Muscle of leg (tissue), 11 donors: ENCODE data around the gene SLC23A3. TPM values are rescaled to one million over a fixed set of nuclear protein-coding genes. Genes with fewer than 3 reads are reported as not detected.
"Not testable (repeated sequence)": the region's sequence is repeated elsewhere in the genome, so short reads cannot be mapped to it uniquely, and the experiment has no call there.

ENCODE experiments used
- DNase-seq: peaks from one replicate; pipeline ENCODE4 v3.0.0; 2013
- H3K27ac ChIP-seq: one replicate; pipeline ENCODE4 v1.5.1; 2013; ENCODE audit warnings: mild to moderate bottlenecking, low read length, control low read depth
- H3K27me3 ChIP-seq: one replicate; pipeline ENCODE4 v1.6.1; 2013; ENCODE audit warnings: low read length; ENCODE audit not compliant: control insufficient read depth, insufficient read depth
- H3K36me3 ChIP-seq: one replicate; pipeline ENCODE4 v1.6.1; 2013; ENCODE audit warnings: low read length; ENCODE audit not compliant: control insufficient read depth, insufficient read depth
- H3K4me1 ChIP-seq: one replicate; pipeline ENCODE4 v1.6.1; 2013; ENCODE audit warnings: low read length; ENCODE audit not compliant: control insufficient read depth, insufficient read depth
- H3K4me3 ChIP-seq: one replicate; pipeline ENCODE4 v1.5.1; 2013; ENCODE audit warnings: low read length, control low read depth
- H3K9me3 ChIP-seq: replicated peaks from 2 replicates; pipeline ENCODE4 v1.6.1; 2013; ENCODE audit warnings: low read depth, low read length; ENCODE audit not compliant: control insufficient read depth
- WGBS: methylation state at CpG from one replicate; pipeline ENCODE4 v1.1.5; 2013; ENCODE audit warnings: missing lambda C conversion rate; ENCODE audit not compliant: insufficient coverage; 5-methylcytosine and 5-hydroxymethylcytosine counted together
- polyA plus RNA-seq, 8 donors: library from polyadenylated mRNA; unstranded; fragments of 120-200 nt; gene quantifications; one replicate each; pipeline versions ENCODE4 v1.2.1 to v1.2.3, GENCODE V29; 2013; ENCODE audit warnings: inconsistent platforms in 1 of 8, low replicate concordance in 1 of 8; ENCODE audit not compliant: insufficient read length in 8 of 8, insufficient read depth in 1 of 8
- total RNA-seq: library from RNA; stranded (reverse); fragments of 120-200 nt; gene quantifications from one replicate; pipeline ENCODE4 v1.2.4, GENCODE V29; 2013

SLC23A3 gene
- total and polyA plus RNA-seq, 9 donors = 0.59 to 1.7 (median 0.98) TPM

- Histone ChIP-seq H3K27ac (no peak overlapping the region), H3K4me3 (no peak overlapping the region), H3K36me3 (peaks cover 19% of the 10 kb centered on the region), H3K4me1 (peaks cover 22% of the 10 kb centered on the region), H3K9me3 (no peaks in the 10 kb centered on the region), H3K27me3 (no peaks in the 10 kb centered on the region)
- no CpG with 5 or more reads among the region's 7 CpGs for WGBS
- no peak for DNase-seq
These were observed 34.8 kb upstream of the SLC23A3 start for GRCh38 chr2:219204425-219205164.

GRCh38 chr2:219201331-219201730, 31.5 kb upstream of the SLC23A3 start:
- H3K27me3 ChIP-seq, DNase-seq, H3K36me3 ChIP-seq, H3K27ac ChIP-seq, H3K4me3 ChIP-seq, H3K4me1 ChIP-seq, H3K9me3 ChIP-seq: not testable (repeated sequence)
- 92% methylated on average over 12 of the region's 21 CpGs for WGBS

GRCh38 chr2:219200502-219201326, 30.9 kb upstream of the SLC23A3 start:
- not testable (repeated sequence) for H3K27me3 ChIP-seq, H3K4me1 ChIP-seq, DNase-seq, H3K36me3 ChIP-seq, H3K9me3 ChIP-seq, H3K4me3 ChIP-seq, H3K27ac ChIP-seq
- 72% methylated on average over 17 of the region's 26 CpGs for WGBS

- DNase-seq = no peak
- Histone ChIP-seq H3K27me3 (peaks cover 2% of the 10 kb centered on the region), H3K9me3 (no peaks in the 10 kb centered on the region), H3K4me1 (no peaks in the 10 kb centered on the region), H3K4me3 (no peak overlapping the region), H3K36me3 (no peaks in the 10 kb centered on the region), H3K27ac (no peak overlapping the region)
- WGBS = 87% methylated on average over 5 of the region's 12 CpGs
These were observed 29.8 kb upstream of the SLC23A3 start for GRCh38 chr2:219199470-219200211.

GRCh38 chr2:219198974-219199373, 29.1 kb upstream of the SLC23A3 start:
- WGBS = 78% methylated on average over 4 of the region's 5 CpGs
- Histone ChIP-seq H3K36me3 (no peaks in the 10 kb centered on the region), H3K27ac (no peak overlapping the region), H3K4me1 (no peaks in the 10 kb centered on the region), H3K27me3 (peaks cover 2% of the 10 kb centered on the region), H3K9me3 (no peaks in the 10 kb centered on the region), H3K4me3 (no peak overlapping the region)
- no peak for DNase-seq

- no CpG with 5 or more reads among the region's 1 CpG for WGBS
- Histone ChIP-seq H3K27me3 (peaks cover 2% of the 10 kb centered on the region), H3K27ac (no peak overlapping the region), H3K4me1 (no peaks in the 10 kb centered on the region), H3K36me3 (no peaks in the 10 kb centered on the region), H3K4me3 (no peak overlapping the region), H3K9me3 (no peaks in the 10 kb centered on the region)
- DNase-seq = no peak
These were observed 27.6 kb upstream of the SLC23A3 start for GRCh38 chr2:219197388-219197787.

GRCh38 chr2:219186754-219187456, 17.1 kb upstream of the SLC23A3 start:
- H3K4me3 ChIP-seq = no peak overlapping the region

GRCh38 chr2:219184121-219184520, 14.3 kb upstream of the SLC23A3 start:
- 94% methylated on average over 2 of the region's 2 CpGs for WGBS
- Histone ChIP-seq H3K27me3 (no peaks in the 10 kb centered on the region), H3K27ac (no peak overlapping the region), H3K4me3 (no peak overlapping the region), H3K4me1 (peaks cover 4% of the 10 kb centered on the region), H3K36me3 (peaks cover 49% of the 10 kb centered on the region), H3K9me3 (no peaks in the 10 kb centered on the region)
- DNase-seq = no peak

More at GRCh38 chr2:219186754-219187456, 17.1 kb upstream of the SLC23A3 start:
- DNase-seq = no peak
- Histone ChIP-seq H3K27ac (no peak overlapping the region), H3K27me3 (no peaks in the 10 kb centered on the region), H3K4me1 (no peaks in the 10 kb centered on the region), H3K36me3 (peaks cover 23% of the 10 kb centered on the region), H3K9me3 (no peaks in the 10 kb centered on the region)
- WGBS = 86% methylated on average over 4 of the region's 7 CpGs

- H3K4me1 ChIP-seq = peaks cover 9% of the 10 kb centered on the region
- H3K27me3 ChIP-seq = no peaks in the 10 kb centered on the region
- 98% methylated on average over 5 of the region's 6 CpGs for WGBS
- peaks cover 49% of the 10 kb centered on the region for H3K36me3 ChIP-seq
- no peak for DNase-seq
- no peaks in the 10 kb centered on the region for H3K9me3 ChIP-seq
- H3K4me3 ChIP-seq = no peak overlapping the region
- no peak overlapping the region for H3K27ac ChIP-seq
These were observed 13.4 kb upstream of the SLC23A3 start for GRCh38 chr2:219183151-219183772.
